Measurements from ENCODE around the gene RNF5.

DNA sequence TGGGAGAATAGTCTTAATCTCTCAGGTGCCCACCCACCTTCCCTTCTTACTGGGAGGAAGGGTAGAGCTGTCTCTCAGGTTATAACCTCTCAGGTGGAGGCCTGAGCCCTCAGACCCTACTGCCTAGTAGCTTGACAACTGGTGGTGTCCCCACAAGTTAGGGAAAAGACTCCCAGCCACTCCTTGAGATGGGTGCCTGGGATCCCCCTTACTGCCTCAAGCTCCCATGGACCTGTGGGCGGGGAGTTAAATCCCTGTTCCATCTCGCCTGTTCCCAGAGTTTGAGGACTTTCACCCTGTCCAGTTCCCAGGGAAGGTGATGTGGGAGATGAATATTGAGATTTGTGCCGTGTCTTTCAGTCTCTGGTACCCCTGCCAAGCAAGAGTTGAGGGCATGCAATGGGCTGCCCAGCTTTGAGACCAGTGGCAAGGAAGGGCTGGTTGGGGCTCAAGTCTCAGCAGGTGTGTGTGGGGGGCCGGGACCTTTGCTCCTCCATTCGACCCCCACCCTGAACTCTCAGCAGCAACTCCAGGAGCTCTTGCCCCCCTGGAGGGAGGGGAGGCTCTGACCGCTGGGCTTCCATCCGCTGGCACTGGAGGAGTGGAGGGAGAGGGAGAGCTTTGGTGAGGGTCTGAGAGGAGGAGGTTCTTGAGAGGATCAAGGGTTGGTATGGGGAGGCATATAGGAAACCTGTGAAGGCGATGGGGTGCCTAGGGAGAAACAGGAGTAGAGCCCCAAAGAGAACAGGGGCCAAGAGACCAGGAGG lies 12.9 kb downstream of the RNF5 start:
- no peak for TF ChIP-seq EP300 (IDR thresholded peaks at IDR 0.05)
- TF ChIP-seq CTCF (IDR thresholded peaks at IDR 0.05) = no peak
- TF ChIP-seq POLR2AphosphoS5 (IDR thresholded peaks at IDR 0.05) = no peak
- no peak for TF ChIP-seq POLR2A (IDR thresholded peaks at IDR 0.05)

All from sigmoid colon (tissue), 4 donors.